ENCODE results near the gene CAMK2G.

GRCh38 chr10:73867871-73868631 lies 6.3 kb downstream of the CAMK2G start:
- no peak for TF ChIP-seq CTCF (IDR thresholded peaks at IDR 0.05 in 4 of 5, conservative IDR thresholded peaks at IDR 0.05 in 1 of 5)
- no peak for TF ChIP-seq POLR2A (IDR thresholded peaks at IDR 0.05)
